Heart left ventricle (tissue), 16 donors: Measurements from ENCODE around the gene CYTH1. TPM values are rescaled to one million over a fixed set of nuclear protein-coding genes. Genes with fewer than 3 reads are reported as not detected.

Experiments used
- ATAC-seq, 4 donors: fragments of 200-7000 bp; cut with Tn5 transposase; one replicate each; pipeline ENCODE4 v1.9.1; 2020 to 2022; ENCODE audit warnings: moderate library complexity in 4 of 4, mild to moderate bottlenecking in 3 of 4, moderate number of reproducible peaks in 1 of 4
- DNase-seq, 5 donors: peaks; one replicate each; pipeline ENCODE4 v3.0.0-alpha.2; 2020
- H3K27ac ChIP-seq, 12 donors: fragments of 200-600 bp; sonication (generic) in 4 of 12; one replicate each; pipeline versions ENCODE4 v1.5.0 to v1.8.0; 2016 to 2022; ENCODE audit warnings: mild to moderate bottlenecking in 2 of 12
- H3K27me3 ChIP-seq, 9 donors: fragments of 200-600 bp; sonication (generic) in 2 of 9; one replicate each; pipeline versions ENCODE4 v1.5.1 to v1.8.0; 2016 to 2022; ENCODE audit warnings: mild to moderate bottlenecking in 3 of 9
- H3K36me3 ChIP-seq, 9 donors: fragments of 200-600 bp; sonication (generic) in 2 of 9; one replicate each; pipeline versions ENCODE4 v1.5.0 to v1.8.0; 2018 to 2022; ENCODE audit warnings: mild to moderate bottlenecking in 2 of 9
- H3K4me1 ChIP-seq, 12 donors: fragments of 200-600 bp; sonication (generic) in 4 of 12; one replicate each; pipeline versions ENCODE4 v1.5.0 to v1.8.0; 2016 to 2022; ENCODE audit warnings: mild to moderate bottlenecking in 3 of 12
- H3K4me3 ChIP-seq, 12 donors: fragments of 200-600 bp; sonication (generic) in 4 of 12; one replicate each; pipeline versions ENCODE4 v1.5.0 to v1.8.0; 2017 to 2022; ENCODE audit warnings: mild to moderate bottlenecking in 9 of 12, moderate library complexity in 4 of 12
- H3K9me3 ChIP-seq, 12 donors: fragments of 200-600 bp; sonication (generic) in 4 of 12; one replicate each; pipeline versions ENCODE4 v1.5.0 to v1.8.0; 2016 to 2022; ENCODE audit warnings: mild to moderate bottlenecking in 1 of 12
- CTCF ChIP-seq, 12 donors: fragments of 200-600 bp; sonication (generic) in 4 of 12; IDR thresholded peaks; one replicate each; pipeline versions ENCODE4 v1.5.0 to v1.8.0; 2018 to 2022; ENCODE audit warnings: antibody characterized with exemption in 12 of 12, mild to moderate bottlenecking in 5 of 12
- POLR2A ChIP-seq, 2 donors: fragments of 450-650 bp; IDR thresholded peaks; one replicate each; pipeline ENCODE4 v1.6.1; 2017; ENCODE audit warnings: antibody characterized with exemption in 2 of 2, mild to moderate bottlenecking in 2 of 2, moderate library complexity in 2 of 2
- WGBS, 4 donors: extraction: QIAGEN DNeasy Blood & Tissue Kit in 2 of 4; methylation state at CpG; one replicate each; pipeline versions ENCODE4 v1.1.5 to v1.1.7; 2013 to 2018; 5-methylcytosine and 5-hydroxymethylcytosine counted together
- intact Hi-C, 10 donors: fragments of 100-400 bp; cut with DNase I; formaldehyde crosslinking; loops; one replicate each; pipeline versions ENCODE4 v1.11.1 to v1.14.2; 2022
- polyA plus RNA-seq, 2 donors: library from polyadenylated mRNA; stranded (reverse); fragments of 200-250 nt; gene quantifications; one replicate each; pipeline ENCODE4 v1.2.3, GENCODE V29; 2013
- total RNA-seq, 9 donors: library from RNA; depleted of rRNA in 2 of 9; stranded (reverse); fragments of >200 nt in 2 of 9; fragmentation: NEBNext Ultra II Directional in 3 of 9; extraction: Animal tissue kit (Norgen Biotek cat#: 25700) in 3 of 9; gene quantifications; one replicate each; pipeline versions ENCODE4 v1.1.0 to v1.2.4, GENCODE V29; 2016 to 2023
- donor health status: ischemic (EF 13 %, LVEDD 7.1; RV severe dilation, severe dysfunction).
- donor health status: healthy with polysubstance abuse.
- donor health status: DM: no; HTN: yes; CAD: no.
- donor health status: DM: no; HTN: no; CAD: no.
- donor health status: ischemic (EF 25% LVEDD 6.9; RV normal size, moderate dysfunction).
- donor health status: ischemic (EF 25% LVEDD 5.7; RV mildly dilated, moderate dysfunction).
- donor health status: healthy.
- donor health status: DM: yes; HTN: yes; CAD: no.
- donor health status: ischemic (EF 35%, LVEDD 5.7; RV mildly dilated, moderate dysfunction).
- donor health status: nonischemic (EF 11% LVEDD 7.7; RV severe dilation, severe dysfunction).
- donor health status: DM: yes; HTN: yes; CAD: no.
- donor health status: PGD.
- donor health status: ischemic (EF 29% LVEDD 5.4; RV normal size, mild dysfunction).
- donor health status: nonischemic (EF 23%, LVEDD 6.1; RV moderate dilation, normal function).

Gene CYTH1
- total and polyA plus RNA-seq, 11 donors, result 20.0 to 59.1 (median 30.9) TPM

GRCh38 chr17:78647032-78647431, 135.0 kb downstream of the CYTH1 start:
- Histone ChIP-seq H3K36me3 (no peaks in the 10 kb centered on the region), H3K27ac (peak overlapping the region in 3 of 12 donors; percentile 82 to 92 (median 84)), H3K4me1 (peaks cover 0 to 30% (median 7%) of the 10 kb centered on the region in 12 donors), H3K27me3 (peaks cover 0 to 7% (median 0%) of the 10 kb centered on the region in 9 donors), H3K4me3 (no peak overlapping the region), H3K9me3 (peaks cover 0 to 13% (median 0%) of the 10 kb centered on the region in 12 donors)
- ATAC-seq, result no peak
- TF ChIP-seq POLR2A (IDR thresholded peaks at IDR 0.05) (no peak), CTCF (IDR thresholded peaks at IDR 0.05) (no peak)
- DNase-seq, result no peak
- WGBS, 4 donors, result 89 to 96% (median 95%) methylated on average over 8 of the region's 8 CpGs
- intact Hi-C loops, result loop anchor here in 3 of 10 donors (5.0 to 10.0 kb wide), 2 partner anchors 52 to 55 kb away; no protein-coding TSS in a partner anchor

GRCh38 chr17:78645421-78646295, 136.4 kb downstream of the CYTH1 start:
- Histone ChIP-seq H3K4me1 (peaks cover 0 to 30% (median 7%) of the 10 kb centered on the region in 12 donors), H3K36me3 (no peaks in the 10 kb centered on the region), H3K27ac (peak overlapping the region in 11 of 12 donors; percentile 41 to 92 (median 82)), H3K27me3 (peaks cover 0 to 7% (median 0%) of the 10 kb centered on the region in 9 donors), H3K4me3 (peak overlapping the region in 1 of 12 donors; percentile 18), H3K9me3 (peaks cover 0 to 13% (median 0%) of the 10 kb centered on the region in 12 donors)
- WGBS, 4 donors, result 56 to 64% (median 59%) methylated on average over 30 of the region's 30 CpGs
- TF ChIP-seq CTCF (IDR thresholded peaks at IDR 0.05) (no peak), POLR2A (IDR thresholded peaks at IDR 0.05) (no peak)
- intact Hi-C loops, result loop anchor here in 3 of 10 donors (5.0 to 10.0 kb wide), 2 partner anchors 51 to 53 kb away; no protein-coding TSS in a partner anchor
- ATAC-seq (peak; percentile 87 to 97 (median 93)), DNase-seq (peak; percentile 87 to 90 (median 89))

- DNase-seq, result peak in 1 of 5 donors; percentile 47
- peaks cover 0 to 13% (median 0%) of the 10 kb centered on the region in 12 donors for H3K9me3 ChIP-seq
- ATAC-seq, result no peak
- H3K27ac ChIP-seq, result peak overlapping the region in 7 of 12 donors; percentile 48 to 92 (median 74)
- H3K36me3 ChIP-seq, result no peaks in the 10 kb centered on the region
- peaks cover 0 to 7% (median 0%) of the 10 kb centered on the region in 9 donors for H3K27me3 ChIP-seq
- intact Hi-C loops, result loop anchor here in 3 of 10 donors (5.0 to 10.0 kb wide), 2 partner anchors 50 to 53 kb away; no protein-coding TSS in a partner anchor
- no peak overlapping the region for H3K4me3 ChIP-seq
- peaks cover 0 to 37% (median 5%) of the 10 kb centered on the region in 12 donors for H3K4me1 ChIP-seq
- TF ChIP-seq CTCF (IDR thresholded peaks at IDR 0.05), result no peak
- no peak for TF ChIP-seq POLR2A (IDR thresholded peaks at IDR 0.05)
- WGBS, 4 donors, result 85 to 92% (median 89%) methylated on average over 12 to 14 of the region's 14 CpGs
Measured at GRCh38 chr17:78644931-78645351, 137.1 kb downstream of the CYTH1 start.

- peak overlapping the region in 2 of 12 donors; percentile 49 to 92 for H3K27ac ChIP-seq
- intact Hi-C loops, result loop anchor here in 1 of 10 donors (10.0 kb wide), 1 partner anchor 49 kb away; no protein-coding TSS in a partner anchor
- WGBS, 4 donors, result 68 to 86% (median 73%) methylated on average over 8 of the region's 8 CpGs
Measured at GRCh38 chr17:78644224-78644623, 137.8 kb downstream of the CYTH1 start.

More at GRCh38 chr17:78644224-78644623, 137.8 kb downstream of the CYTH1 start:
- no peak for ATAC-seq
- peaks cover 0 to 7% (median 0%) of the 10 kb centered on the region in 9 donors for H3K27me3 ChIP-seq
- H3K4me3 ChIP-seq, result no peak overlapping the region
- H3K9me3 ChIP-seq, result peaks cover 0 to 10% (median 0%) of the 10 kb centered on the region in 12 donors
- DNase-seq, result peak in 1 of 5 donors; percentile 33
- H3K4me1 ChIP-seq, result peaks cover 0 to 43% (median 5%) of the 10 kb centered on the region in 12 donors
- no peaks in the 10 kb centered on the region for H3K36me3 ChIP-seq
- no peak for TF ChIP-seq CTCF (IDR thresholded peaks at IDR 0.05)
- TF ChIP-seq POLR2A (IDR thresholded peaks at IDR 0.05), result no peak
